Activated naive CD4-positive, alpha-beta T cell treated with anti-CD3 and anti-CD28 coated beads, Interleukin-2, amount 50 U/mL, for 16 hours (primary cell): ENCODE measurements around the gene FKBP6.
A peak's percentile ranks its signal among the peaks of the same experiment; 100 is the strongest.
"Not testable (repeated sequence)": the region's sequence is repeated elsewhere in the genome, so short reads cannot be mapped to it uniquely, and the experiment has no call there.

Experiments
- DNase-seq: peaks from one replicate; pipeline ENCODE4 v3.0.0-alpha.2; 2020

FKBP6 gene

DNA sequence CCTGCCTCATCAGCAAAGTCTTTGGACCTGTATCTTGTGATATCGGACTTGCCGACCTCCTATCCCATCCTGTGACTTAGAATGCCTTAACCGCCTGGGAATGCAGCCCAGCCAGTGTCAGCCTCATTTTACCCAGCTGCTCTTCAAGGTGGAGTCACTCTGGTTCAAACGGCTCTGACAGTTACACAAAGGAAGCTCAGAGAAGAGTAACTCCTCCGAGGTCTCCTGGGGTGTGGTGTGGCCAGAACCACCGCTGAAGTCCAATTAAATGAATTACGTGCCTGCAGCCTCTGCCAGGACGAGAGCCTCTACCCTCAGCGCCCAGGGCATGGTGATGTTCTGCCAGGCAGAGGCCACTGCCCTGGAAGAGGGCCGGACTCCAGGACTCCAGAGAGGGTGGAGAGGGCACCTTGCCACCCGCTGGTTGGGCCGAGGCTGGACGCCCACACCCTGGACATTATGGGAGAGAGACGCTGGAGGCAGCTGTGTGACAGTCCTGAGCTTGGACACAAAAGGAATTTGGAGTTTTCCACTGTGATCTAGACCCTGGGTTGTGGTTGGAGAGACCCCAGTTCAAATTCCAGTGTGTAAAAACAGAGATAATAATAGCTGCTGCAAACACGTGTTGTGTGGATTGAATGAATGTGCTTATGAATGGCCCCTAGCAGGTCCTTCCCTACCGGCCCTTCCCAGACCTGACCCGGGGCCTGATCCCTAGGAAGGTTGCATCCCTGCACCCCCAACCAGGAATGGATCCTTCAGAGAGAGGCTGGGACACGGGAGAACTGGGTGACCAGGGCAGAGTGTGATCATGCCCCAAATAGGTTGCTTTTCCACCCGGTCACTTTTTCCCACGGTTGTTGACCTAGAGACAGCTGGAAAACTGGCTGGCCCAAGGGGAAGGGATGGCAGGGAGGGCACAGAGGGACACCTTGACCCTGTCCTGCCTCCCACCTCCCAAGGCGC lies 67.9 kb downstream of the FKBP6 start:
- no peak for DNase-seq

DNA sequence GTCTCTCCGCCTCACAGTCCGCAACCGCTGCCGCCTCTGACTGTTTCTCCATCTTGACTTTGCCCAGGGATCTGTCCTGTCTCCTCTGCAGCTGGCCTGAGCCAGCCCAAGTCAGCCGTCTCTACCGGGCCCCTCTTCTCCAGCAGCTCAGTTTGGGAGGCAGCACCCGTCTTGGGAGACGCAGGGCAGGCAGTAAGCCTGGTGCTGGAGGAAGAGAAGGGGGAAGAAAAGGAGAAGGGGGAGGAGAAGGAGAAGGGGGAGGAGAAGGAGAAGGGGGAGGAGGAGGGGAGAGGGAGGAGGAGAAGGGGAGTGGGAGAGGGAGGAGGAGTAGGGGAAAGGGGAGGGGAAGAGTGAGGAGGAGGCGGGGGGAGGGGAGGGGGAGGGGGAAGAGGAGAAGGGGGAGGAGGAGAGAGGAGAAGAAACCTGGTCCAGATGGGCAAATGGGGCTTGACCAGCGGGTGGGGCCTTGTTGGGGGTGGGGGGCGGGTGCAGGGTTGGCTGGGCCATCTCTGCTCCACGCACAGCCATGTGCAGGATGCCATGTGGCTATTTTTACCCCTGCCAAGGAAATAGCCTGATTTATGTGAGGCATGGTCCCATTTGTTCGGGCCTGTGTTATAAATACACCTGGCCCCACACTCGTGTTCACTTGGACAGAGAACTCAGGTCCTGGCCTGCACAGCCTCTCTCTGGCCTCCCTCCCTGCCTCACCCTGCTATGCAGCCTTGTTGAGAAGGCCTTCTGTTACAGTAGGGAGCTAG lies 69.7 kb downstream of the FKBP6 start:
- DNase-seq: no peak

DNA sequence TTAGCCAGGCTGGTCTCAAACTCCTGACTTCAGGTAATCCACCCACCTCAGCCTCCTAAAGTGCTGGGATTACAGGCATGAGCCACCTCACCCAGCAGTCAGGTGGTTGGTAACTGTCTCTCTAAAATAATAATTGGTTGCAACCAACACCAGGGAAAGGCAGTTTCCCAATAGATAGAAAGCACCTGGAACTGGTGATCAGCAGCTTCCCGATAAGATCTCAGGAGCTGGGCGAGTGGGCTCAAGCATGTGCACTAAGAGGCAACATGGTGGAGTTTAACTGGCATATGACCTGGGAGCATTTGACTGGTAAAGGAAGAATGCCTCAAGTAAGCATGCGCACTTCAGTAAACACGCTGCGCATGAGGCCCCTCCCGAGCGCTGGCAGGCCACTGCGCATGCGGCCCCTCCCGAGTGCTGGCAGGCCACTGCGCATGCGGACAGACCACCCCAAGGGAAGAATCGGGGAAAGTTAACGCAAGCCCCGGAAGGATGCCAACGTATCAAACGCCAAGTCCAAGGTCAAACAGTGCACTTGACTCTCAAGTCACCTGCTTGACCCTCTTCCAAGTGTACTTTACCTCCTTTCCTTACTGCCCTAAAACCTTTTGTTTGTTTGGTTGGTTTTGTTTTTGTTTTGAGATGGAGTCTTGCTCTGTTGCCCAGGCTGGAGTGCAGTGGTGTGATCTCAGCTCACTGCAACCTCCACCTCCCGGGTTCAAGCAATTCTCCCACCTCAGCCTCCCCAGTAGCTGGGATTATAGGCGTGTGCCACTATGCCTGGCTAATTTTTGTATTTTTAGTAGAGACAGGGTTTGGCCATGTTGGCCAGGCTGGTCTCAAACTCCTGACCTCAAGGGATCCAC lies 71.5 kb downstream of the FKBP6 start:
- peak; percentile 60 for DNase-seq

DNA sequence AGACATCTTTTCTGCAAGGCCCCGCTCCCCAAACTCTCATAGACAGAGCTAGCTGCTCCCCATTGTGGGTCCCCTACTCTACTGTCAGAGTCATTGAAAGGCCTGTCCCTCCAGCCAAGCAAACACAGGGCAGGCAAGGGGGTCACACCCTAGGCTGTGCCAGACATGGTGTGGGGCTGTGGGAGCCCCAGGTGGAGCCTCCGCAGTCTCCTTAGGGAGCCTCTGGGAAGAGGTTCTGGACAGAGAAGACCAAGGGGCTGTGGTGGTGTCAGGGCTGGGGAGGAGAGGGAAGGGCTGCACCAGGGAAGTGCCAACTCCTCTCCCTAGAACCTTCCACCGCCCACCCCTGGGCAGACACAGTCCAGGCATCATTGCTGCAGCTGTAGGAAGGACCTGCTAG lies 76.9 kb downstream of the FKBP6 start:
- not testable (repeated sequence) for DNase-seq
